Measurements from ENCODE around the gene SRGAP1.

Gene SRGAP1

GRCh38 chr12:63897931-63898330 is 53.4 kb downstream of the SRGAP1 start:
- Histone ChIP-seq H3K27ac (ENCODE audit: extremely low read depth, low read depth, low read length) (no peak overlapping the region), H3K36me3 (ENCODE audit: control insufficient read depth in 2 of 2, insufficient read depth in 1 of 2, low read length in 2 of 2) (no peaks in the 10 kb centered on the region), H3K4me3 (ENCODE audit: low read depth, low read length) (no peak overlapping the region), H3K9me3 (ENCODE audit: control insufficient read depth, insufficient read depth, low read depth, low read length) (no peaks in the 10 kb centered on the region), H3K4me1 (ENCODE audit: control insufficient read depth, insufficient read depth, low read length) (peaks cover 5% of the 10 kb centered on the region; the same call in 1 of the 2 replicates)
- CTCF ChIA-PET, result interaction anchor here (0.6 kb wide), 1 partner anchor 31 kb away, joined by 6 read pairs; no protein-coding TSS in a partner anchor
- TF ChIP-seq ZNF211 (tag by site-specific recombination; IDR thresholded peaks at IDR 0.05; ENCODE audit: low read depth) (no peak), ZBTB10 (tag by site-specific recombination; IDR thresholded peaks at IDR 0.05) (no peak), ZNF707 (tag by site-specific recombination; IDR thresholded peaks at IDR 0.05) (no peak), ZNF426 (tag by site-specific recombination; IDR thresholded peaks at IDR 0.05) (no peak), ZXDB (tag by site-specific recombination; IDR thresholded peaks at IDR 0.05) (no peak)
- POLR2A ChIA-PET, result no interaction called here

- TF ChIP-seq KLF1 (tag by site-specific recombination; IDR thresholded peaks at IDR 0.05) (no peak), ZNF777 (tag by site-specific recombination; IDR thresholded peaks at IDR 0.05; ENCODE audit: borderline replicate concordance) (no peak), ZNF585B (tag by site-specific recombination; IDR thresholded peaks at IDR 0.05) (no peak), ZNF19 (tag by site-specific recombination; IDR thresholded peaks at IDR 0.05; ENCODE audit: low read depth) (no peak)
- Histone ChIP-seq H3K36me3 (ENCODE audit: control insufficient read depth in 2 of 2, insufficient read depth in 1 of 2, low read length in 2 of 2) (no peaks in the 10 kb centered on the region), H3K4me3 (ENCODE audit: low read depth, low read length) (no peak overlapping the region), H3K27ac (ENCODE audit: extremely low read depth, low read depth, low read length) (no peak overlapping the region), H3K9me3 (ENCODE audit: control insufficient read depth, insufficient read depth, low read depth, low read length) (no peaks in the 10 kb centered on the region), H3K4me1 (ENCODE audit: control insufficient read depth, insufficient read depth, low read length) (peaks cover 5% of the 10 kb centered on the region; the same call in 1 of the 2 replicates)
- ChIA-PET POLR2A (no interaction called here), CTCF (interaction anchor here (0.6 to 1.1 kb wide), 5 partner anchors 12 to 747 kb away, joined by 3 to 6 read pairs (median 3); no protein-coding TSS in a partner anchor)
These were observed 54.4 kb downstream of the SRGAP1 start for GRCh38 chr12:63898764-63899337.

- Histone ChIP-seq H3K27ac (ENCODE audit: extremely low read depth, low read depth, low read length) (no peak overlapping the region), H3K9me3 (ENCODE audit: control insufficient read depth, insufficient read depth, low read depth, low read length) (no peaks in the 10 kb centered on the region), H3K36me3 (ENCODE audit: control insufficient read depth in 2 of 2, insufficient read depth in 1 of 2, low read length in 2 of 2) (no peaks in the 10 kb centered on the region), H3K4me3 (ENCODE audit: low read depth, low read length) (no peak overlapping the region), H3K4me1 (ENCODE audit: control insufficient read depth, insufficient read depth, low read length) (peaks cover 5% of the 10 kb centered on the region; the same call in 1 of the 2 replicates)
- CTCF ChIA-PET, result interaction anchor here (0.6 to 1.1 kb wide), 4 partner anchors 12 to 282 kb away, joined by 3 to 6 read pairs (median 4); no protein-coding TSS in a partner anchor
- POLR2A ChIA-PET, result no interaction called here
- TF ChIP-seq ZNF362 (tag by site-specific recombination; IDR thresholded peaks at IDR 0.05), result no peak
- no peak for TF ChIP-seq ZNF626 (tag by site-specific recombination; IDR thresholded peaks at IDR 0.05)
- TF ChIP-seq OSR2 (tag by site-specific recombination; IDR thresholded peaks at IDR 0.05), result no peak
- no peak for TF ChIP-seq BCL11B (tag by site-specific recombination; IDR thresholded peaks at IDR 0.05; ENCODE audit: low read depth)
- TF ChIP-seq HOXD13 (CRISPR knock-in tag; IDR thresholded peaks at IDR 0.05; ENCODE audit: borderline replicate concordance), result no peak
These were observed 54.9 kb downstream of the SRGAP1 start for GRCh38 chr12:63899396-63899795.
